Smooth muscle cell (in vitro differentiated cells): Measurements from ENCODE around the gene CCNY. TPM values are rescaled to one million over a fixed set of nuclear protein-coding genes. Genes with fewer than 3 reads are reported as not detected.

Experiments
- DNase-seq: peaks from one replicate; lab custom pipeline; 2025; ENCODE audit not compliant: unreplicated experiment; lab: John Stamatoyannopoulos, UW
- H2AFZ ChIP-seq: fragments of 200-600 bp; sonication (generic); 2 replicates; pipeline ENCODE4 v1.6.0; 2016; ENCODE audit warnings: antibody characterized with exemption, low read depth, mild to moderate bottlenecking
- H3F3A ChIP-seq: fragments of 200-600 bp; sonication (generic); 2 replicates; pipeline ENCODE4 v1.6.0; 2017; ENCODE audit warnings: antibody characterized with exemption, low read depth
- H3K27ac ChIP-seq: fragments of 200-600 bp; sonication (generic); 2 replicates; pipeline ENCODE4 v1.5.1; 2016; ENCODE audit warnings: low read depth, mild to moderate bottlenecking
- H3K27me3 ChIP-seq: fragments of 200-600 bp; sonication (generic); 2 replicates; pipeline ENCODE4 v1.6.1; 2016; ENCODE audit warnings: low read depth, mild to moderate bottlenecking
- H3K36me3 ChIP-seq: fragments of 200-600 bp; sonication (generic); 2 replicates; pipeline ENCODE4 v1.5.1; 2016; ENCODE audit warnings: low read depth
- H3K4me1 ChIP-seq: fragments of 200-600 bp; sonication (generic); 2 replicates; pipeline ENCODE4 v1.5.1; 2016; ENCODE audit warnings: low read depth
- H3K4me2 ChIP-seq: fragments of 200-600 bp; sonication (generic); 2 replicates; pipeline ENCODE4 v1.6.0; 2016; ENCODE audit warnings: mild to moderate bottlenecking
- H3K4me3 ChIP-seq: fragments of 200-600 bp; sonication (generic); 2 replicates; pipeline ENCODE4 v1.5.1; 2016; ENCODE audit warnings: mild to moderate bottlenecking
- H3K79me2 ChIP-seq: fragments of 200-600 bp; sonication (generic); 2 replicates; pipeline ENCODE4 v1.6.0; 2016; ENCODE audit warnings: low read depth, mild to moderate bottlenecking
- H3K9ac ChIP-seq: fragments of 200-600 bp; sonication (generic); 2 replicates; pipeline ENCODE4 v1.6.0; 2016; ENCODE audit warnings: low read depth
- H3K9me3 ChIP-seq: fragments of 200-600 bp; sonication (generic); replicated peaks from 2 replicates; pipeline ENCODE4 v1.5.1; 2016; ENCODE audit warnings: low read depth
- H4K20me1 ChIP-seq: fragments of 200-600 bp; sonication (generic); 2 replicates; pipeline ENCODE4 v1.6.0; 2016; ENCODE audit warnings: low read depth
- CTCF ChIP-seq: fragments of 200-600 bp; sonication (generic); IDR thresholded peaks from 2 replicates; pipeline ENCODE4 v1.5.1; 2017; ENCODE audit warnings: borderline replicate concordance, mild to moderate bottlenecking, antibody characterized with exemption; ENCODE audit not compliant: insufficient read depth, poor library complexity, severe bottlenecking
- WGBS: methylation state at CpG from one replicate; pipeline ENCODE4 v1.1.7; 2016; ENCODE audit warnings: low lambda C conversion rate; 5-methylcytosine and 5-hydroxymethylcytosine counted together
- polyA plus RNA-seq: library from polyadenylated mRNA; unstranded; fragments of >200 nt; fragmentation: Nextera tagmentation; extraction: Ambion mirVana; gene quantifications from 2 replicates; pipeline ENCODE4 v1.2.1, GENCODE V29; 2016
- total RNA-seq: library from RNA; depleted of rRNA; stranded (reverse); fragments of >200 nt; gene quantifications from 2 replicates; pipeline ENCODE4 v1.2.3, GENCODE V29; 2014

The CCNY gene
- total and polyA plus RNA-seq, 2 experiments from 2014 or later: 46.9 to 57.5 TPM

- WGBS: 91% methylated on average over 9 of the region's 9 CpGs
- no peak for TF ChIP-seq CTCF
- no peak overlapping the region for H3K27ac ChIP-seq
- H3K4me3 ChIP-seq: no peak overlapping the region
- peaks cover 54% of the 10 kb centered on the region for H3K79me2 ChIP-seq
- DNase-seq: no peak
- no peak overlapping the region for H2AFZ ChIP-seq
- H3K27me3 ChIP-seq: no peaks in the 10 kb centered on the region
- H4K20me1 ChIP-seq: peaks cover 79% of the 10 kb centered on the region
- no peak overlapping the region for H3K4me2 ChIP-seq
- no peaks in the 10 kb centered on the region for H3K9me3 ChIP-seq
- H3K9ac ChIP-seq: no peak overlapping the region
- peaks cover 21% of the 10 kb centered on the region for H3K4me1 ChIP-seq
- H3K36me3 ChIP-seq: no peaks in the 10 kb centered on the region
- no peaks in the 10 kb centered on the region for H3F3A ChIP-seq
Observed at GRCh38 chr10:35493196-35494118, 157.1 kb downstream of the CCNY start.

GRCh38 chr10:35495521-35496119, 159.3 kb downstream of the CCNY start:
- H3K27me3 ChIP-seq: no peaks in the 10 kb centered on the region
- no peak for TF ChIP-seq CTCF
- H3K27ac ChIP-seq: no peak overlapping the region
- DNase-seq: no peak
- H3K36me3 ChIP-seq: no peaks in the 10 kb centered on the region
- no peaks in the 10 kb centered on the region for H3K9me3 ChIP-seq
- no peaks in the 10 kb centered on the region for H3F3A ChIP-seq
- peaks cover 60% of the 10 kb centered on the region for H3K79me2 ChIP-seq
- H4K20me1 ChIP-seq: peaks cover 97% of the 10 kb centered on the region
- 77% methylated on average over 5 of the region's 5 CpGs for WGBS
- no peak overlapping the region for H3K4me3 ChIP-seq
- H3K9ac ChIP-seq: no peak overlapping the region
- no peak overlapping the region for H3K4me2 ChIP-seq
- peaks cover 21% of the 10 kb centered on the region for H3K4me1 ChIP-seq
- H2AFZ ChIP-seq: no peak overlapping the region

- Histone ChIP-seq H3K27ac (no peak overlapping the region), H3K9me3 (no peaks in the 10 kb centered on the region), H3K4me3 (no peak overlapping the region), H3F3A (no peaks in the 10 kb centered on the region), H3K79me2 (peaks cover 59% of the 10 kb centered on the region), H2AFZ (no peak overlapping the region), H3K27me3 (no peaks in the 10 kb centered on the region), H3K9ac (no peak overlapping the region), H3K4me2 (no peak overlapping the region), H3K36me3 (peaks cover 6% of the 10 kb centered on the region), H3K4me1 (peaks cover 17% of the 10 kb centered on the region), H4K20me1 (peaks cover 99% of the 10 kb centered on the region)
- 93% methylated on average over 3 of the region's 3 CpGs for WGBS
- no peak for DNase-seq
- TF ChIP-seq CTCF: no peak
Observed at GRCh38 chr10:35497909-35498308, 161.6 kb downstream of the CCNY start.
